ENCODE measurements around the gene SNCG.
"Not testable (repeated sequence)": the region's sequence is repeated elsewhere in the genome, so short reads cannot be mapped to it uniquely, and the experiment has no call there.

The SNCG gene

GRCh38 chr10:86958116-86958900, at the start of gene SNCG:
Gene SNCG, plus strand, starts transcription at chr10:86958599. Its CDS starts 99 bp downstream, at chr10:86958698.
- in situ Hi-C loops (cut with MboI; ENCODE audit: low sequenced_read_pairs), result no loop called here

GRCh38 chr10:86914734-86915133, 43.7 kb upstream of the SNCG start:
- in situ Hi-C loops (cut with MboI; ENCODE audit: low sequenced_read_pairs), result no loop called here

GRCh38 chr10:86918022-86918471, 40.4 kb upstream of the SNCG start:
- in situ Hi-C loops (cut with MboI; ENCODE audit: low sequenced_read_pairs), result no loop called here

- in situ Hi-C loops (cut with MboI; ENCODE audit: low sequenced_read_pairs), result no loop called here
Measured at GRCh38 chr10:86922553-86922961, 35.8 kb upstream of the SNCG start.

GRCh38 chr10:86929468-86930380, 28.7 kb upstream of the SNCG start:
- in situ Hi-C loops (cut with MboI; ENCODE audit: low sequenced_read_pairs), result no loop called here

- in situ Hi-C loops (cut with MboI; ENCODE audit: low sequenced_read_pairs), result no loop called here
Measured at GRCh38 chr10:86931872-86932271, 26.5 kb upstream of the SNCG start.

GRCh38 chr10:86932674-86933073, 25.7 kb upstream of the SNCG start:
- in situ Hi-C loops (cut with MboI; ENCODE audit: low sequenced_read_pairs), result no loop called here

- in situ Hi-C loops (cut with MboI; ENCODE audit: low sequenced_read_pairs), result not testable (repeated sequence)
Measured at GRCh38 chr10:86934162-86934711, 24.2 kb upstream of the SNCG start.

- in situ Hi-C loops (cut with MboI; ENCODE audit: low sequenced_read_pairs), result no loop called here
Measured at GRCh38 chr10:86936661-86937501, 21.5 kb upstream of the SNCG start.

GRCh38 chr10:86937502-86938154, 20.8 kb upstream of the SNCG start:
- in situ Hi-C loops (cut with MboI; ENCODE audit: low sequenced_read_pairs), result no loop called here

- in situ Hi-C loops (cut with MboI; ENCODE audit: low sequenced_read_pairs), result no loop called here
Measured at GRCh38 chr10:86938260-86938659, 20.1 kb upstream of the SNCG start.

GRCh38 chr10:86940076-86940475, 18.3 kb upstream of the SNCG start:
- in situ Hi-C loops (cut with MboI; ENCODE audit: low sequenced_read_pairs), result not testable (repeated sequence)

GRCh38 chr10:86940677-86941076, 17.7 kb upstream of the SNCG start:
- in situ Hi-C loops (cut with MboI; ENCODE audit: low sequenced_read_pairs), result no loop called here

- in situ Hi-C loops (cut with MboI; ENCODE audit: low sequenced_read_pairs), result no loop called here
Measured at GRCh38 chr10:86941426-86941825, 17.0 kb upstream of the SNCG start.

GRCh38 chr10:86941991-86942421, 16.4 kb upstream of the SNCG start:
- in situ Hi-C loops (cut with MboI; ENCODE audit: low sequenced_read_pairs), result no loop called here

GRCh38 chr10:86942441-86943315, 15.7 kb upstream of the SNCG start:
- in situ Hi-C loops (cut with MboI; ENCODE audit: low sequenced_read_pairs), result no loop called here

GRCh38 chr10:86943316-86944030, 14.9 kb upstream of the SNCG start:
- in situ Hi-C loops (cut with MboI; ENCODE audit: low sequenced_read_pairs), result no loop called here

- in situ Hi-C loops (cut with MboI; ENCODE audit: low sequenced_read_pairs), result no loop called here
Measured at GRCh38 chr10:86944031-86944419, 14.4 kb upstream of the SNCG start.
